Esophagus squamous epithelium (tissue), 4 donors: ENCODE data around the gene SNRK.

Experiments used
- CTCF ChIP-seq, 6 experiments: fragments of 450-650 bp in 4 of 6; fragments of 200-600 bp in 2 of 6; sonication (generic) in 2 of 6; IDR thresholded peaks; one replicate each; pipeline ENCODE4 v1.5.1; 2016 to 2019; ENCODE audit warnings: antibody characterized with exemption in 6 of 6, mild to moderate bottlenecking in 4 of 6, moderate library complexity in 4 of 6
- POLR2A ChIP-seq, 4 donors: fragments of 450-650 bp; IDR thresholded peaks; one replicate each; pipeline ENCODE4 v1.6.1; 2017; ENCODE audit warnings: antibody characterized with exemption in 4 of 4, mild to moderate bottlenecking in 4 of 4, moderate library complexity in 3 of 4

GRCh38 chr3:43289841-43290470 is 3.6 kb downstream of the SNRK start:
- TF ChIP-seq CTCF (IDR thresholded peaks at IDR 0.05): no peak
- no peak for TF ChIP-seq POLR2A (IDR thresholded peaks at IDR 0.05)
